ENCODE results near the gene CCDC33. TPM values are rescaled to one million over a fixed set of nuclear protein-coding genes. Genes with fewer than 3 reads are reported as not detected.

CCDC33 gene
- total and polyA plus RNA-seq, 2 experiments from 2014 or later, result 2.6 to 2.8 TPM

- ATAC-seq, result no peak
- Mint-ChIP-seq H3K4me3 (no peak overlapping the region), H3K36me3 (ENCODE audit: low read depth) (no peaks in the 10 kb centered on the region), H3K27me3 (ENCODE audit: insufficient read depth, low read depth, poor library complexity) (peaks cover 9% of the 10 kb centered on the region), H3K4me1 (peaks cover 21% of the 10 kb centered on the region), H3K27ac (no peak overlapping the region), H3K9me3 (no peaks in the 10 kb centered on the region)
- no peaks in the 10 kb centered on the region for H4K20me1 ChIP-seq (replicated peaks; ENCODE audit: insufficient read depth)
- no peaks in the 10 kb centered on the region for H3K79me2 ChIP-seq (replicated peaks; ENCODE audit: insufficient read depth)
- H3K27me3 ChIP-seq (ENCODE audit: insufficient read depth), result no peaks in the 10 kb centered on the region
- no peak overlapping the region for H3K4me2 ChIP-seq
- no peaks in the 10 kb centered on the region for H3F3A ChIP-seq (replicated peaks; ENCODE audit: low read depth)
- DNase-seq (ENCODE audit: low spot score), result no peak
- H3K27ac ChIP-seq (ENCODE audit: low read depth), result no peak overlapping the region
- H2AFZ ChIP-seq, result no peak overlapping the region
- no peaks in the 10 kb centered on the region for H3K36me3 ChIP-seq (ENCODE audit: insufficient read depth)
- TF ChIP-seq EZH2phosphoT487 (IDR thresholded peaks at IDR 0.05; ENCODE audit: unreplicated experiment) (no peak), JUNB (IDR thresholded peaks at IDR 0.05; ENCODE audit: unreplicated experiment) (no peak), STAT1 (IDR thresholded peaks at IDR 0.05; ENCODE audit: unreplicated experiment) (no peak), CREB1 (CRISPR knock-in tag; IDR thresholded peaks at IDR 0.05; ENCODE audit: low read depth) (no peak), NANOG (IDR thresholded peaks at IDR 0.05; ENCODE audit: borderline replicate concordance) (no peak), ZNF331 (CRISPR knock-in tag; IDR thresholded peaks at IDR 0.05; ENCODE audit: low read depth) (no peak), ZNF114 (CRISPR knock-in tag; IDR thresholded peaks at IDR 0.05) (no peak), REST (IDR thresholded peaks at IDR 0.05; ENCODE audit: unreplicated experiment) (no peak), EZH2 (IDR thresholded peaks at IDR 0.05; ENCODE audit: low read depth, unreplicated experiment) (no peak)
- TF ChIP-seq, protein P1, sequence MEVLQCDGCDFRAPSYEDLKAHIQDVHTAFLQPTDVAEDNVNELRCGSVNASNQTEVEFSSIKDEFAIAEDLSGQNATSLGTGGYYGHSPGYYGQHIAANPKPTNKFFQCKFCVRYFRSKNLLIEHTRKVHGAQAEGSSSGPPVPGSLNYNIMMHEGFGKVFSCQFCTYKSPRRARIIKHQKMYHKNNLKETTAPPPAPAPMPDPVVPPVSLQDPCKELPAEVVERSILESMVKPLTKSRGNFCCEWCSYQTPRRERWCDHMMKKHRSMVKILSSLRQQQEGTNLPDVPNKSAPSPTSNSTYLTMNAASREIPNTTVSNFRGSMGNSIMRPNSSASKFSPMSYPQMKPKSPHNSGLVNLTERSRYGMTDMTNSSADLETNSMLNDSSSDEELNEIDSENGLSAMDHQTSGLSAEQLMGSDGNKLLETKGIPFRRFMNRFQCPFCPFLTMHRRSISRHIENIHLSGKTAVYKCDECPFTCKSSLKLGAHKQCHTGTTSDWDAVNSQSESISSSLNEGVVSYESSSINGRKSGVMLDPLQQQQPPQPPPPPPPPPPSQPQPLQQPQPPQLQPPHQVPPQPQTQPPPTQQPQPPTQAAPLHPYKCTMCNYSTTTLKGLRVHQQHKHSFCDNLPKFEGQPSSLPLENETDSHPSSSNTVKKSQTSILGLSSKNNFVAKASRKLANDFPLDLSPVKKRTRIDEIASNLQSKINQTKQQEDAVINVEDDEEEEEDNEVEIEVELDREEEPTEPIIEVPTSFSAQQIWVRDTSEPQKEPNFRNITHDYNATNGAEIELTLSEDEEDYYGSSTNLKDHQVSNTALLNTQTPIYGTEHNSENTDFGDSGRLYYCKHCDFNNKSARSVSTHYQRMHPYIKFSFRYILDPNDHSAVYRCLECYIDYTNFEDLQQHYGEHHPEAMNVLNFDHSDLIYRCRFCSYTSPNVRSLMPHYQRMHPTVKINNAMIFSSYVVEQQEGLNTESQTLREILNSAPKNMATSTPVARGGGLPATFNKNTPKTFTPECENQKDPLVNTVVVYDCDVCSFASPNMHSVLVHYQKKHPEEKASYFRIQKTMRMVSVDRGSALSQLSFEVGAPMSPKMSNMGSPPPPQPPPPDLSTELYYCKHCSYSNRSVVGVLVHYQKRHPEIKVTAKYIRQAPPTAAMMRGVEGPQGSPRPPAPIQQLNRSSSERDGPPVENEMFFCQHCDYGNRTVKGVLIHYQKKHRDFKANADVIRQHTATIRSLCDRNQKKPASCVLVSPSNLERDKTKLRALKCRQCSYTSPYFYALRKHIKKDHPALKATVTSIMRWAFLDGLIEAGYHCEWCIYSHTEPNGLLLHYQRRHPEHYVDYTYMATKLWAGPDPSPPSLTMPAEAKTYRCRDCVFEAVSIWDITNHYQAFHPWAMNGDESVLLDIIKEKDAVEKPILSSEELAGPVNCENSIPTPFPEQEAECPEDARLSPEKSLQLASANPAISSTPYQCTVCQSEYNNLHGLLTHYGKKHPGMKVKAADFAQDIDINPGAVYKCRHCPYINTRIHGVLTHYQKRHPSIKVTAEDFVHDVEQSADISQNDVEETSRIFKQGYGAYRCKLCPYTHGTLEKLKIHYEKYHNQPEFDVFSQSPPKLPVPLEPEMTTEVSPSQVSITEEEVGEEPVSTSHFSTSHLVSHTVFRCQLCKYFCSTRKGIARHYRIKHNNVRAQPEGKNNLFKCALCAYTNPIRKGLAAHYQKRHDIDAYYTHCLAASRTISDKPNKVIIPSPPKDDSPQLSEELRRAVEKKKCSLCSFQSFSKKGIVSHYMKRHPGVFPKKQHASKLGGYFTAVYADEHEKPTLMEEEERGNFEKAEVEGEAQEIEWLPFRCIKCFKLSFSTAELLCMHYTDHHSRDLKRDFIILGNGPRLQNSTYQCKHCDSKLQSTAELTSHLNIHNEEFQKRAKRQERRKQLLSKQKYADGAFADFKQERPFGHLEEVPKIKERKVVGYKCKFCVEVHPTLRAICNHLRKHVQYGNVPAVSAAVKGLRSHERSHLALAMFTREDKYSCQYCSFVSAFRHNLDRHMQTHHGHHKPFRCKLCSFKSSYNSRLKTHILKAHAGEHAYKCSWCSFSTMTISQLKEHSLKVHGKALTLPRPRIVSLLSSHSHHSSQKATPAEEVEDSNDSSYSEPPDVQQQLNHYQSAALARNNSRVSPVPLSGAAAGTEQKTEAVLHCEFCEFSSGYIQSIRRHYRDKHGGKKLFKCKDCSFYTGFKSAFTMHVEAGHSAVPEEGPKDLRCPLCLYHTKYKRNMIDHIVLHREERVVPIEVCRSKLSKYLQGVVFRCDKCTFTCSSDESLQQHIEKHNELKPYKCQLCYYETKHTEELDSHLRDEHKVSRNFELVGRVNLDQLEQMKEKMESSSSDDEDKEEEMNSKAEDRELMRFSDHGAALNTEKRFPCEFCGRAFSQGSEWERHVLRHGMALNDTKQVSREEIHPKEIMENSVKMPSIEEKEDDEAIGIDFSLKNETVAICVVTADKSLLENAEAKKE (CRISPR knock-in tag; IDR thresholded peaks at IDR 0.05), result no peak
- TF ChIP-seq, protein P2, sequence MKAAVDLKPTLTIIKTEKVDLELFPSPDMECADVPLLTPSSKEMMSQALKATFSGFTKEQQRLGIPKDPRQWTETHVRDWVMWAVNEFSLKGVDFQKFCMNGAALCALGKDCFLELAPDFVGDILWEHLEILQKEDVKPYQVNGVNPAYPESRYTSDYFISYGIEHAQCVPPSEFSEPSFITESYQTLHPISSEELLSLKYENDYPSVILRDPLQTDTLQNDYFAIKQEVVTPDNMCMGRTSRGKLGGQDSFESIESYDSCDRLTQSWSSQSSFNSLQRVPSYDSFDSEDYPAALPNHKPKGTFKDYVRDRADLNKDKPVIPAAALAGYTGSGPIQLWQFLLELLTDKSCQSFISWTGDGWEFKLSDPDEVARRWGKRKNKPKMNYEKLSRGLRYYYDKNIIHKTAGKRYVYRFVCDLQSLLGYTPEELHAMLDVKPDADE (IDR thresholded peaks at IDR 0.05), result no peak
- no peak overlapping the region for H3K4me3 ChIP-seq
- no peaks in the 10 kb centered on the region for H3K9me2 ChIP-seq (ENCODE audit: insufficient read depth)
- no peaks in the 10 kb centered on the region; the same call in 1 of the 2 replicates for H3K4me1 ChIP-seq (ENCODE audit: insufficient read depth)
Measured at GRCh38 chr15:74385733-74386132, 149.6 kb downstream of the CCDC33 start.

Data from GM23338 (cell line).